ENCODE results near the gene DPYD.

DPYD gene

DNA sequence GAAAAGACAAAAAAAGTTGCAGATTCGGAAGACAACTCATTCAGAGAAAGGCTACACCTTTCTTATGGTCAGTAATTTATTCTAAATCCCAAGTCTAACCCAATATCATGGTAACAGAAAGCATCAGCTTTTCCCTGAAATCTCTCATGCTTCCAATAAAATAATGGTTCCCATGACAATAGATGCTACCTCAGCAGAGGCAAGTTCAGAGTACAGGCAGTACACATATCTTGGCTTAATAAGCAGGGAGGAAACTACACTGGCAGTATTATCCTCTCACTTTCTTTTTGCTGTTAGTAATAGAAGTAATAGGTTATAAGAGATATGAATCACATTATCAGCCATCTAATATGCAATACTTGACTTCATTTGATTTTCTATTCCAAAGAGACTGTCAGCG is 137.1 kb downstream of the DPYD start:
- DNase-seq: no peak

DNA sequence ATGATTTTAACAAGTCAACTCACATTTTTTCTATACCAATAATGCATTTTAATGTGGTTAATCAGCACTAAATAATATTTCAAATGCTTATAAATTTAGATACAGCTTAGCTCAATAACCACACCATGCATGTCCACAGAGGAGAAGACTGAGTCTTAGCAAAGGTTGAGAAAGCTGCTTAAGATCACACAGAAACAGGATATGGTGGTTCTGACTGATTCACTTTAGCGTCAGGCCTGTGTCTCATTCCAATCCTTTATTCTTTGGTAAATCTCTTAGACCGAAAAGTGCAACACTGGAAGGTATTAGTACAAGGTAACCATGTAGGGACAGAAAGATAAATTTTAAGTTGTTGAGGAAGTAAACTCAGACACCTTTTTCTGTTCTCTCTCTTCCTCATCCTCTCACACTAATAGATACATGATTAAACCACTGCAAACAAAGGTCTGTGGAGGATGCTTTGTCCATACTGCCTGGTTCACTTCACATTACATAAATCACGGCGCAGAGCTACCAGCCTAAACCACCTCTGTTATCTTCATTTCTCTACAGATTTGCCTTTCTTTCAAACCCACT is 139.0 kb downstream of the DPYD start:
- DNase-seq: no peak

DNA sequence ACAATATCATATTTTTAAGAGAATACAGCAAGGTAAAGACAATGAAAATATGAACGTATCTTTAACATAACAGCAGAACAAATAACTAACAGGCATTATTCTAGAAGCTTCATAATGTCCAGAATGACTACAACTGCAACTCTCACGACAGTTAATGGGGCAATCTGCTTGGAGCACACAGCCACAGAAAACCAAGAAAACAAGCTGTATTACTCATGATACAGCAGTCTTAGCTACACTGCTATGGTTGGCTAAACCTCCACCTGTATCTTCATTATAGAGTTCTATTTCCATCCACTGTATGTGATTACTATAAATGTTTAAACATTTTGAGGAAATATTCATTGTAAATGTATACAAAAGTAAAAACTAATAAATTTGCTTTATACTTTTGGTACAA is 139.9 kb downstream of the DPYD start:
- DNase-seq: no peak

DNA sequence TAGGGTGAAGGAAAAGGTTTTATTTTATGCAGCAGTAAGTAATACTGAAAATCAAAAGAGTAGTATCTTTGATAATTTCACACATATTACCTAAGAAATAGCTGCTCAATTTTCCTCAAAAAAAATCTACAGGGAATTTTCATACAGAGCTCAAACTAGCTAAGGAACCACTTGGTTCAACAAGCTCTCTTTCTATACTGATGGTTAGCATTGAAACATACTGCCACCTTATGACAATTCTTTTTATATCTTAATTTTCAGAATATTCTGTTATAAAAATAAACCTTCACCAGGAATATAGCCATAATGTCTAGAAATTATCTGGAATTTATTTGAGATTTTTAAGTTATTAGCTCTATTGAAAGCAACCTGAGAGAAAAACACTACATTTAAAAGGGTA is 142.1 kb downstream of the DPYD start:
- no peak for DNase-seq

DNA sequence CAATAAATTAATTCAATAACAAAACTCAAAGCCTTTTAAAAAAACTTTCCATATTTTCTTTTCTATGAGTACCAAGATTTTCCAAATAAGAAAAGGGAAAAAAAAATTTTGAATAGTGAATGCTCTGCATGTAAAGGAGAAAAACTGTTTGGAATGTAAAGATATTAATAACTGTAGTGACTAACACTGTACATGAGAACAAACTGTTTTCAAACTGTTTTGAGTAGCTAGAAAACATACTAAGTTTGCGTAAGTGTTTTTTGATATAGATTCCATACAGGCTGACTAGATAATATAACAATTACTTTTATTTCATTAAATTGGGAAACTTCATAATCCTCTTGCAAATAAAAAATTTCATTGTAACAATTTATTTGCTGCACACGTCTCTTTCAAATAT is 150.5 kb downstream of the DPYD start:
- DNase-seq: no peak

DNA sequence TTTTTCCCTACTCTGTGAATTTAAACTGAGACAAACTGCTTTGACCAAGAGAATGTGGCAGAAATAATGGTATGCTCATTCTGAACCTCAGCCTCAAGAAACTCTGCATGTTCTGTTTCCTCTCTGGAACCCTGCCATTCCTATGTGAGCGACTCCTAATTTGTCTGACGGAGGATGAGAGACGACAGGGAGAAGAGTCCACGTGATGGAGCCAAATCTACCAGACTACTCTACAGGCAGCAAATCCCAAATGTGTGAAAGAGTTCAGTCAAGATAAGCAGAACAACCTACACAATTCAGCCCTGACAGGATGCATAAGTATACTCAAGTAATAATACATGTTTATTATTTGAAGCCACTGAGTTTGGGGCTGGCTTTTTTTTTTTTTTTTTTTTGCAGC is 153.5 kb downstream of the DPYD start:
- DNase-seq: no peak

DNA sequence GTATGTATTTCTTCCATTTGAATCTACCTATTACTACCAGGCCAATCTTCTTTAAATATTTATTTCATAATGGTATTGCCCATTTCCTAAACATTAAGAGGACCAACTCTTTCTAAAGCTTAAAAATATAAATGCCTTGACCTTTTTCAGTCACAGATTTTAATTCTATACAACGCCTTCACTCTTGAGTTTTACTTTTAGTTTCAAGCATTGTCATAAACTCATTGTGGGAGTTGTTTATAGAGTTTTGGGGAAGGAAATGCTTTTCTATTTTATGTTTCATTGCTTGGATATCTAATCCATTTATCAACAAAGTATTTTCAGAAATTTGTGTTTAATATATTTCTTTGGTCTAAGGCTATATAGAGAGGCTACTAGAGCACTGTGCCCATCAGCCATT is 155.8 kb downstream of the DPYD start:
- no peak for DNase-seq

DNA sequence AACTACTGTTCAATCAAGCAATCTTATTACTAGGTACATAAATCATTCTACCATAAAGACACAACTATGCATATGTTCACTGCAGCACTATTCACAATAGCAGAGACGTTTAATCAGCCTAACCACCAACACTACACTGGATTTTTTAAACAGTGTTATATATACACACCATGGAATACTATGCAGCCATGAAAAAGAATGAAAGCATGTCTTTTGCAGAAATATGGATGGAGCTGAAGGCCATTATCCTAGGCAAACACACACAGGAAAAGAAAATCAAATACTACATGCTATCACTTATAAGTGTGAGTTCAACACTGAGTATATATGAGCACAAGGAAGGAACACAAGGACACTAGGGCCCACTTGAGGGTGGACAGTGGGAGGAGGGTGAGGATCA is 159.2 kb downstream of the DPYD start:
- no peak for DNase-seq

DNA sequence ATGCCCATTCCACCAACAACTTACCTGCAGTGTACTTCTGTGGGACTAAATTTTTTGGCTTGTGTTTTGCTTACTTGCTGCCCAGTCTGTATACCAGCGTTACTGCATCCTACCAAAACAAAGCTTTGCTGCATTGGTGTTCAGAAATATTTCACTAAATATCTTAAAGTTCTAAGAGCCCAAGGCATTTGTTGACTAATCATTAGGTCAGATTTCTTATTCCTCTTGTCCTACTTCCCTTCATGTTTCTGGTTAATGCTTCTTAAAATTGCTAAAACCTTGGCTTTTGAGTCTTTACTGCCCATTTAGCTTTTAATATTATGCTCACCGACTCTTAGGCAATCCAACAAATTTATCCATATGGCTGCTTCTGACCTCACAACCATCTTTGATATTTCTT is 161.8 kb downstream of the DPYD start:
- DNase-seq: no peak

DNA sequence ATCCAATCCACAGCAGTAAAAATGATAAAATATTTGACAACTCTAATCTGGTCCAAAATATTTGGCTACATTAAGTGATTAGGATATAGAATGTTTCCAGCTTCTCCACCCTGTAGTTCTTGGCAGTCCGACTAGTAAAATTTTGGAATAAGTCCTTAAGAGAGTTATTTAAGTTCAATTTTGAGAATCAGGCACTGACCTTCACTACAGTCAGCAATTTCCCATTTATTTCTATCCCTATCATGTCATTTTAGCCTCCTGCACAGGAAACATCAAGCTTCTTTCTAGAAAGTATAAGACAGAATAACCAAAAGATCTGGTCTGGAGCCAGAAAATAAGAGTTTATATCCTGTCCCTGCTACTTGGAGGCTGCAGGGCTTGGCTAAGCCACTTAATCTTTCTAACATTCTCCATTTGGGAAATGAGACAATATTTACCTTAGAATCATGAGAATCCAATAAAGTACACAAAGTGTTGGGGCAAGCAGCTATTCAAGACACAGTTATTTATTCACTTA is 162.2 kb downstream of the DPYD start:
- DNase-seq: no peak

DNA sequence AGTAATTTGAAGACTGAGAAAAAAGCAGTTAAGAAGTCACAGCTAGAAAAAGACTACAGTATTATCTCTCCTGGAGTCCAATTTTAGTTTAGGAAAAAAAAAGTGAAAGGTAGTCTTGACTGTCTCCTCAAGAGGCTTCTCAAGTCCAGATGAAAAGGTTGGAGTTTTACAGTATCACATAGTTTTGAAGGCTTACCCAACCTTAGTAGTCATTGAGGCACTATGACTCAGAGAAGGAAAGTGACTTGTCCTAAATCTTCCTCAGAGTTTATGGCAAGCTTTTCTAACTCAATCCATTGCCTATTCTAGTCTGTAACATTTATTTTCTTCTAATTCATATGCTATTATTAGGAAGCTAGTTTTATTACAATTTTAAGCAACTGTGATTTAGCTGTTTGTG is 174.9 kb downstream of the DPYD start:
- no peak for DNase-seq

DNA sequence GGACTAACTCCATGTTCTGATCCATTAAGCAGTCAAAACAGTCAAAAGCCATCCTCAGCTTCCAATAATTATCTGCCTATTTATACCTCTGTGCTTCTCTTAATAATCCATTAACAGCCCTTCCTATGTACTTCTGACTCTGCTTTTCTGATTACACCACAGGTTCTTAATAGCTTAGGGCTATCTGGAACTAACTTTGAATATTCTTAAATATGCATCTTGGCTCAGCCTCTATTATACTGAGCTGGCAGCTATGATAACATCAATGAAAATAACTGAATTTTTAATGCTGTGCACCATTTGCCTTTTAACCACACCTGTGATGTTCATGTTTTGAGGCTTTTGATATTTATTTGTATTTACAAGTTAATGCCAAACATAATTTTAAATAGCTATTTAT is 175.9 kb downstream of the DPYD start:
- DNase-seq: no peak

DNA sequence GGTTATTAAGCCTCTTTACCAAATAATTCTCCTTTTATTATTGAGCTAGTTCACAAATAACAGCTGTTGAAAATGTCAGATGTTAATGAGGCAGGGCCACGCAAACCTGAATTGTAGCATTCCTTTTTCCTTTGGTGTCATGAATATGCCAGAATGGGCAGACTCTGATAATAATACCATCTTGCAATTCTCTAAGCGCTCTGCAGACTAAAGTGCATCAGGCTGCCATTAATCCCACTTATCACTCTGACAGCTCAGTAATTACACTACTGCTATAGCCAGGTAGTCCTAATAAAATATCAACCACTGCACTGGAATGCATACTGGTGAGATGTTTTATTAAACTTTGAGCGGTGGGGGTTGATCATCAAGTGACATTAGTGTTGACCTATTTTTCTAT is 177.7 kb downstream of the DPYD start:
- no peak for DNase-seq

DNA sequence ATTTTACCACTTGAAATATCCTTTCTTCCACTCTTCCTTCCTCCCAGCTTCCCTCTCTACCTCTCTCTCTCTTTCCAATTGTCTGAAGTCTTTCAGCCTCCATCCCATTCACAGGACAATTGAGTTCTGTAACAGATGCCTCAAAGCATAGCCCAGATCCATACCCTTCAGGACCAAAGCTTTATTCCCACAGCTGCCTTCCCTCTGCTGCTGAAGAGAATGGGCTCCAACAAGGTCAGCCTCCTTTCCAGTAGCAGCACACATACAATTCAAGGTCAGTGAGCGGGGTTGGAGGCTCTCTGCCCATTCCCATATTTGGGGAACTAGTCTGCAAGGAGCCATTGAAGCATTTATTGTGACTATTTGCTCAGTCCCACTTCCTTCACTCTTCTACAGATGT is 179.9 kb downstream of the DPYD start:
- no peak for DNase-seq

DNA sequence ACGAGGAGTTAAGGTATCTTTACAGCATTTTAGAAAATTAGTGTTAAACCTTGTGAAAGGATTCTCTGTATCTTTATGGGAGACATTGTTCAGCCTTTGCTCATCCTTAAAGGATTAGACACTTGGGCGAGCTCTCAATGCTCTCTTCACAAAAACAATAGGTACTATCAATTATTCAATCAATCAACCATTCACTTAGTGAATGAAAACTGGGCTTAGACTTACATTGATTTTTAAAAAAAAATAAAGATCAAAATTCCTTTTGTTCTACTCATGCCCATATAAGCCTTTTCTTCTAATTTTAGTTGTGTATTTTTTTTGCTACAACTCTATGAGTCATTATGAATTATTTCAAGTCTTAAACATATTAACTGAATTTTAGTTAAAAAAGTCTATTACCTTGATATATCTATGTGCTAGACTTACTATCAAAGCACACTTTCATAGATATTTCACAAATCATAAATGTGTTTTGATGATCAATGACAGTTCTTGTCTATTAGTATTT is 181.2 kb downstream of the DPYD start:
- DNase-seq: no peak

DNA sequence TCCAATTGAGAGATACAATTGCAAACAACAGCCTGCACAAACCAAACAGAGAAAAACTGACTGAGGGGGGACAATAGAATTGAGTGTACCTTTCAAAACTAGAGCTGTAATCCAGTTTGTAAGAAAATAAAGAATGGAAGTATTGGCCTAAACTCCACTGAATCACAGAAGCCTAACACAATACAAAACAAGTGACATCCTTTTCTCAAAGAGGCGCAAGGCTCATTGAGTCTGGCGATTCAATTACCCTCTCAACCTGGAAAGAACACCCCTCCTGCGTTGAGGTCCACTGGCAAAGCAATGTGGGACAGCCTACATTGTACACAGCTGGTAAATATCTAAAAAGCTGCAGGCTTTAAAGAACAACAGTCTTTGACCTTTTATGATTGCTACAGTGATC is 182.6 kb downstream of the DPYD start:
- DNase-seq: no peak

DNA sequence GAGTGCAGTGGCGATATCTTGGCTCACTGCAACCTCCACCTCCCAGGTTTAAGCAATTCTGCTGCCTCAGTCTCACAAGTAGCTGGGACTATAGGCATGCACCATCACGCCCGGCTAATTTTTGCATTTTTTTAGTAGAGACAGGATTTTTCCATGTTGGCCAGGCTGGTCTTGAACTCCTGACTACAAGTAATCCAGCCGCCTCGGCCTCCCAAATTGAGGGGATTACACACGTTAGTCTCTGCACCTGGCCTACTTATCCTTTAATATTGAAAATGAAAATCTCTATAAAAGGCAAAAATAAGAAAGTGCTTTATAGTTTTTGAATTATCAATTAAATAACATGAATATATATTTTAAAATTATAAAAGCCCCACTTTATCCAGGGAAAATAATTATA is 190.6 kb downstream of the DPYD start:
- no peak for DNase-seq

DNA sequence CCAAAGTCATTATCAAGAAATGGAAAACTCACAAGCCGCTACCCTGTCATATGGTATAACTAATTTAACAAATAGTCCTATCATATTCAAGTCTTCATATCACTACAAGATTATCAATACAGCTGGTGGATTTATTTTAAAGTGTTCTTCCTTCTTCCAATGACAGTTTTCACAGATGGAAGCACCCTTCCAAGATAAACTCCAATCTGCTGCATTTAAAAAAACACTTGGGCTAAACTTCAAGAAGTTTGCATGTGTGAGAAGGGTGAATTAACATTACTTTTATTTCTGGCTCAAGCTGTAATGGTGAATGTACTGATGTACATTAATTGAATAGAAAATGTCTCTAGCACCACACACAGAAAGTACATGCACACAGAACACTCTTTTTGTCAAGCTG is 192.4 kb downstream of the DPYD start:
- DNase-seq: no peak

DNA sequence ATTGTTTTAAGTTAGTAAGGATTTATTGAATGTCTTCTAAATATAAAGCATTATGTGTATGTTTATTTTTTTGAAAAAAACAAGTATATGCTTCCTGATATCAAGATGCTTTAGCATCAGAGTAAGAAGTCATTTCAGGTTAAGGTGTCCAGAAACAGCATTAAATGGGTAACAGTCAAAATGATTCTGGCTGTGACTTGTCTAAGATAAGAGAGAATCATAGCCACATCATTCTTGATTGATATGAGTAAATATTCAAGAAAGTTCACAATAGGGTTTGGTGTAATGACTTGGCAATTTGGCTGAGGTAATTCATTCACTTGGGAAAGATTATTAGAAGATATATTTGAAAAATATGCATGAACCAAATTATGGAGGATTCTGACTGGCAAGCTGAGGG is 193.8 kb downstream of the DPYD start:
- no peak for DNase-seq

DNA sequence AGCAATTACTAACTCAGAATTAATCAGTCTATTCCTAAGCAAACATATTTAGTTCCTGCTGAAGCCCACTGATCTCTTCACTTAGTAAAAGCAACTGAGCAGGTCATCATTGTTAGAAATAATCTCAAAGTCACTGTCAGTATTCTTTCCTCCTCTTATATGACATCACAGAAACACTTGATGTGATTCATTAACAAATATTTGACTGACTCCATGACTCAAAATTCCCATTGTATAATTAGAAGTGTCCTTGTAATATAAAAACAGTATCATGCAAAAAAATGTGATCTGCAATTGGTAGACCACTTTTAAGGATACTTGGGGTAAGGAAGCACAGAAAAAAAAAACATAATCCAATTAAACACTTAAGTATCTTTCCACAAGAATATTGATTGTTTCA is 194.4 kb downstream of the DPYD start:
- DNase-seq: no peak

DNA sequence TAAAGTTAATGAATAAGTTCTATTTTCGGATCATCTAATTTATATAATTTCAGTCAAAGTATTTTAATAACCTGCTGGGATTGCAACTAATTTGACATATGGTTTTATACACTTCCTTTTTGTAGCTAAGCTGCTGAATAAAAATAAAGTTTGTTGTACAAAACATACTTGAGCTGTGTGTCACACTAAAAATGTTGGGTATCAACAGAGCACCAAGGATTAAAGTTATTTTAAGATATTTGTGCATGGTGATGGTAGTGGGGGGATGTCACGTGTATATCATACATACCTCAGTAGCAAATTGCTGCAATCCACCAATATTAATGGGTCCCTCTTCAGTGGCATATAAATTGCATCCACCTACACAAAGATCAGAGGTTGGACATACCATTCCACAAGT is 199.6 kb downstream of the DPYD start:
- no peak for DNase-seq

DNA sequence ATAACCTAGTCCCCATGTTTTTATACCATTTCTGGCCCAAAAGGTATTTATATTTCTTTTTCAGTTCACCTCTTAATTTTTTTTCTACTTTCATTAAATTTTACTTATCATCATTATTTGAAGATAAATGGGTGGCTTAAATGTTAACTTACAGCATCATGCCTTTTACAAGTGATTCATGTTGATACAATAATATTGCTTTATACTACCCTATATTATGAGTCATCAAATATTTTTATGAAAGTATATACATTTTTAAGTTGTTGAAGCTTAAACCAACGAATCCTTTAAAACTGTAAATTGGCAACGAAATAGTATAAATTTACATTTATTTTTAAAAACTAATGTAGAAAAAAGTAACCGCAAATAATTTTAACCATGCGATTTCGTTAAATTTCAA is 207.9 kb downstream of the DPYD start:
- DNase-seq: no peak

DNA sequence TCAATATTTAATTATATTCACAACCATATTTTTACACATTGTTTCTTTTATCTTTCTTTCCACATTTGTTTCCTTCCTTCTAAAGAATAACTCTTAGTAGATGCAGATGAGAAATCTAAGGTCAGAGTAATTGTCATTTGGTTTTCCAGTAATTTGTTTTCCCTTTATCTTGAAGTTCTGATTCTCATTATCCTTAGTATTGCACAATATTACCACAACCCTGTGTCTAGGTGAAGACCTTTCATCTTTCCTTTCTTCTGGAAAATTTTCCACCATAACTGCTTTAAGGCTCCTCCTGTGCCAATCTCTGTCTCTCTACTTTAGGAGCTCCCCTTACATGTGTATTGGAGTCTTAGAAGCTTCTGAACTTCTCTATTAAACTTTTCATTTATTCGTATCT is 209.0 kb downstream of the DPYD start:
- no peak for DNase-seq

DNA sequence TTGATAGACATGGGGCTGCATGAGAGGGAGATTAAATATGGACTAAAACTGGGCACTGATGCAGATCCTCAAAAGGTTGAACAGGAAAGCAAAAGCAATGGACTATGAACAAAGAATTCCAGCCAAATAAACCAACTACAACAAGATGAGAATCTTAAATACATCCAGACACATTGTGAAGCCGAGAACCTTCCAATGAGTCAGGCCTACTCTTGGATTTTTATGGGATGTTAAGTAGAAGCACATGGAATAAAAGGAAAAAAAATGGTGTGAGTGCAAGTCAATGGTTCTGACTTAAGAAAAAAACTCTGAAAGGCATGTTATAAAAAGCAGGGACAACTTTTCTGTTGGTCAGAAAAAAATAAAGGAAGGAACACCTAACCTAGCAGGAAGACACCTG is 227.2 kb downstream of the DPYD start:
- no peak for DNase-seq

DNA sequence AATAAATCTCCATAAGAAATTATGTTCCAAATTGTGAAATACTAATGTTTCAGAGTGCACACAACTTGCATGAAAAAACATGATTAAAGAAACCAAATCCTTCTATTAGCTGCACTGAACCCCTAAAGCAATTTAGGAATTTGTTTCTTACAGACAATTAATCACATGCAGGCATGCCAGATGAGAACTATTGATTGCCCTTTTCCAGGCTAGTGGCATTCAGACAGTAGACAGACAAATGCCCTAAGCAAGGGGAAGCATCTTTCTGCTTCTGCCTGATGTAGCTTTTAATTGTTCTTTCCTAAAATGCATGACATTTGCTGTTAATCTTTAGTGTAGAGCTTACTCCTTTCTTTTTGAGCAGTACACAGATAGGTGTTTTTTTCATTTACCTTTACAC is 229.5 kb downstream of the DPYD start:
- DNase-seq: no peak

DNA sequence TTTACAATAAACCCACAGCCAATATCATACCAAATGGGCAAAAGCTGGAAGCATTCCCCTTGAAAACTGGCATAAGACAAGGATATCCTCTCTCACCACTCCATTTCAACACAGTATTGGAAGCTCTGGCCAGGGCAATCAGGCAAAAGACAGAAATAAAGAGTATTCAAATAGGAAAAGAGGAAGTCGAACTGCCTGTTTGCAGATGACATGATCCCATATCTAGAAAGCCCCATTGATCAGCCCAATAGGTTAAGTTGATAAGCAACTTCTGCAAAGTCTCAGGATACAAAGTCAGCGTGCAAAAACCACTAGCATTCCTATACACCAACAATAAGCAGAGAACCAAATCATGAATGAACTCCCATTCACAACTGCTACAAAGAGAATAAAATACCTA is 235.5 kb downstream of the DPYD start:
- no peak for DNase-seq
